CD4-positive, alpha-beta T cell treated with Interleukin-15 for 4 hours (primary cell): ENCODE data around the gene COBLL1.

Source experiments
- DNase-seq: peaks from one replicate; pipeline ENCODE4 v3.0.0-alpha.2; 2020; ENCODE audit warnings: low spot score

COBLL1 gene

DNA sequence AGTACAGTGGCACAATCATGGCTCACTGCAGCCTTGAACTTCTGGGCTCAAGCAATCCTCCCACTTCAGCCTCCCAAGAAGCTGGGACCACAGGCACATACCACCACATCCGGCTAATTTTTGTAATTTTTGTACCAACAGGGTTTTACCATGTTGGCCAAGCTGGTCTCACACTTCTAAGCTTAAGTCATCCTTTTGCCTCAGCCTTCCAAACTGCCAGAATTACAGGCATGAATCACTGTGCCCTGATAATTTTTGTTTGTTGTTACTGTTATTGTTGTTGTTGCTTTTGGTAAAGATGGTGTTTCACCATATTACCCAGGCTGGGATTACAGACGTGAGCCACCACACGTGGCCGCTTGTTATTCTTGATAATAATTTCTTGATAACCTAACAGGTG lies 10.5 kb upstream of the COBLL1 start:
- DNase-seq = no peak

DNA sequence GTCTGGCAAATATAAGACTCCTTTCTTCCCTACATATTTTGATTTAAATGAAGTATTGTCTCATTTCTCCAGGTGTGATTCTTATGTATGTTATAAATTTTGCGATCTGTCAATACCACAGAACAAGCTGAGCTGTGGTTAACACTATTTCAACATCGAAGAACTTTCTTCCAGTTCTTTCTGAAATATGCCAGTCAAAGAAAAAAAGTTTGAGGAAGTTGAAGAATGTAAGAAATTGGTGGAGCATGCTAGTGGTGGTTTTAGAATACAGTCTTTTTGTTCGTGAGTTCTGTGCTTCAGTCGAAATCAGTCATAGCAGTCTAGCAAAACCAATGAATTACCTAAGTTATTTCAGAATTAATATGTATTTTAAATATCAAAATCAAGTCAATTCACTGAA lies 8.6 kb upstream of the COBLL1 start:
- no peak for DNase-seq

DNA sequence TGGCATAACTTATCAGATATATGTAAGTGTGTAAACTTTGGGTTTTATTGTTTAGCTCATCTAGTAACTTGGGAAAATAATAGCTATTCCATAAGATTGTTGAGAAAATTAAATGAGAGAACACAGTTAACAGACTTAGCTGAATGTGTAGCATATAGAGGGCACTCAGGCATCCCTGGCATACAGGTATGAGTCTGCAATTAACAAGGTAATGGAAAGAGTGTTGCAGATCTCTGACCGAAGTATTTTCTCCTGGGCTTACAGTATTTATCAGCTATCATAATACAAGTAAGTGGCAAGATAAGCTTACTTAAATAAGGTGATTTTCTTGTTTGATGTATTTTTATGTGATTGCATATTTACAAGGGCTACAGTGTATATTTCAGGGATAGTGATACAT lies 7.9 kb upstream of the COBLL1 start:
- DNase-seq = no peak

DNA sequence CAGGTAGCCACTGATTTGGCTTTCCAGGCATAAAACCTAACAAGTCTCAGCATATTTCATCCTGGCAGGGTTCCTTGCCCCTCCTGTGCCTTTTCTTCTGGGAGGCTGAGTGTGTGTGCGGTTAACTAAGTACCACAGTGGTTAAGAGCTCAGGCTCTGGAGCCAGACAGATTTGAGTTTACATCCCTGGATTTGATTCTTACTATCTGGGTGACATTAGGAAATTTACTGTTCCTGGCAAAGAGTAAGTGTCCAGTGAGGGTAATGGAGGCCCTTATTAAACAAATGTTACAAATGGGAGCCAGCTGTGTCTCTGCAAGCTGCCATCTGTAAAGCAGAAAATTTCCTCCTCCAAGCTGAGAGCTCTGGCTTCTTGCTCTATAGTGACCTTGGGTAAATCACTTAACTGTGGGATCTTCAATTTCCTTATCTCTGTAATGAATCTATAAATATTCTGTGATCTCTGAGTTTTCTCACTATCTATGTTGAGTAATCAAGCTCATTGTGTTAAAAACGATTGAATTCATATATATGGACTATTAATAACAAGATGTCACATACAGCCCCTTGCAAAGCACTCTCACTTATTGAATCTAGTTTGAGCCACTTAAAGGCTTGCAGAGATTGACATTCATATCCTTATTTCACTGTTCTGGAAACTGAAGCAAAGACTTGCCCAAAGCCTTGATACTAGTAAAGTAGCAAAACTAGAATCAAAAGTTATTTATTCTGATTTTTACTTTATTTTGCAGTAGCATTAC lies 6.5 kb upstream of the COBLL1 start:
- no peak for DNase-seq

DNA sequence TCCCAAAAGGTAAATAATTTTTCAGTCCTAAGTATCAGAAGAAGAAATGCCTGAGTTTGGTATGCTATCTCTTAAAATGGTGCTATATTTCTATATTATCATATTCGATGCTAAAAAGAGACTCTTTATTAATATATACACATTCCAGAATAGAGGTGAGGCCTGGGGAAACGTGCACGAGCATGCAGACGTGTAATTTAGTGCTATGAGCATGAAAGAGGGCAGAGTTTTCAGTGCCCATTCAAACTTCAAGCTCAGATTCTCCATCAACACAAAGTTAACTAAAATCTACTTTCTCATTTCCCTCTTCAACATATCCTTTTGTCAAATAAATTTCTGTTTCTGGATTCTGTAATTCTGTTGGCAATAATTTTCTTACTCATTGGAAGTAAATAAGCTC lies 5.7 kb upstream of the COBLL1 start:
- no peak for DNase-seq

DNA sequence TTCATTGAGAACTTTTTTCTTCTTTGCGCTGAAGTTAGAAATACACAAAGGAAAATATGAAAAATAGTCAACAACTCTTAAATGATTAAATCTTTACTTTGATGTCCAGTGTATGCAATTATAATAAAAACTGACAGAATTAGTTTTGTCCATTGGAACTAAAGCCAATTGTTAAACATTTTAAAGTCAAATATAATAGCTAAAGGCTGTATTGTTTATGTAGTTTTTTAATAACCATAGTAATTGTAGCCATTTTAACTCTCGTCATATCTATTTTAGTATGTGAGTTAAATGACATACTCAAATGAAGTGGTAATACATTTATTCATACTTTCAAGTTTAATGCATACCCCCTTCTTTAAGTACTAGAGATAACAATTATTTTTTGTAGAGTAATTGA lies 4.7 kb upstream of the COBLL1 start:
- DNase-seq = no peak

DNA sequence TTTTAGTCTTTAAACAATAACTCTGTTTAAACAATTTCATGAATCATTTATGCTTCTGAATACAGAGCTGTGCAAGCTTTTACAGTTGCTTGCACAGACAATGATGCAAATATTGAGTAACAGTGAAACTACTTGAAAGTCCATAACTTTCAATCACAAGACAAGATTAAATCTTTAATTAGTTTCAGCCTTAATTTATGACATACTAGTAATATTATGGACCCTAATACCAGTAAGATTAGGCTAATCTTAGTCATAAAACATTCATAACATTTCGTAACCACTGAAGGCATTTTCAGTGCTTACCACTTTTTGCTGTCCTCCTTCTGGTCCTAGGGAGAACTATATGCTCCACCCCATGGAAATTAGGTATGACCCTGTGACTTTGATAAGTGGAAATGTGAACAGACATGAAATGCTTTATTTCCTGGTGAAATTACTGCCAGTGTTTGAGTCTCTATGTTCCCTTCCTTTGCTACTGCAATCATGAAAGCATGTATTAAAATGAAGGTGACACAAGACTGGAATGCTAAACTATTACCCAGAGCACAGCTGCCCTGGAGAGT lies 1.8 kb upstream of the COBLL1 start:
- no peak for DNase-seq

DNA sequence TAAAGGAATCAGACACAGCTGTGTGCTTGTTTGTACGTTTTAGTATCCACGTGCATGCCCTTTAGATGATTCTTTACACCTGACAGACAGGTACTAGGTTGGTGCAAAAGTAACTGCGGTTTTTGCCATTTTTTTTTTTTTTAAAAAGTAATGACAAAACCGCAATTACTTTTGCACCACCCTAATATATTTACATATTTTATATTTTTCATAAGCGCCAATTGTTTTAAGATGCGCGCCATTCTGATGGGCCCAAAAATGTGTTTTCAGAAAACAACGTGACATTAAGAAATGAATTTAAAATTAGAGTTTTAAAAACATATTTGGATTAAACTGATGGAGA lies 972 bp upstream of the COBLL1 start:
- DNase-seq = no peak

DNA sequence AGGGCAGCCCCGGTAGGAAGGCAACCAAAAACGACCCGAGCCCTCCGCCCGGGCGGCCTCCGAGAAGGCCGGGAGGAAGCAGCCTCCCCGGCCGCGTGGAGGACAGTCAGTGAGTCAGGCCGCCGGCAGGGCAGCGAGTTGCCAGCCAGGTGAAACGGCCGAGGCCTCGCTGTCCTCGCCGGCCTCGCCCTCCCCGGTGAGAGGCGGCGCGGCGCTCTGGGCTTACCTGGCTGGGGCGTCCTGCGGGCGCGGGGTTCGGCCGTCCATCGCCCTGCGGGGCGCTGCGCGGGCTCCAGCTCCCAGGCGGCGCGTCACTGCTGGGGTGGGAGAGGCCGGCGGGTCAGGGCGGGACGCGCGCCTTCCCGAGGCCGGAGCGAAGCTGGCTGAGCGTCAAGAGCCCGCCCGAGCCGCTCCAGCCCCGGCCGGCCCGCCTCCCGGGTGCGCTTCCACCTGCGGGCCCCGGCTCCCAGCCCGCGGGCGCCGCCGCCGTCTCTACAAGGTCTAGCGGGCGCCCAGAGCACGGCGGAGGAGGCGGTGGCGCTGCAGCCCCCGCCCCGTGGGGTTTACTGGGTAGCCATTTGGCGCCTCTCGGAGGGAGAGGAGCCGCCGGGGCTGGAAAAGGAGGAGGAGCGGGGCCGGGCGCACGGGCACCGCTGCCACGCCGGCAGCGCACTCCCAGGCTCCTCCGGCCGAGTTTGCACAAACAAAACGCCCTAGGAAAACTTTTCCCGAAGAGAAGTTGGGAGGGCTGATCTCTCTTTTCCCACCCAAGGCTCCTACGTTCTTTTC lies 499 bp downstream of the COBLL1 start:
- no peak for DNase-seq

DNA sequence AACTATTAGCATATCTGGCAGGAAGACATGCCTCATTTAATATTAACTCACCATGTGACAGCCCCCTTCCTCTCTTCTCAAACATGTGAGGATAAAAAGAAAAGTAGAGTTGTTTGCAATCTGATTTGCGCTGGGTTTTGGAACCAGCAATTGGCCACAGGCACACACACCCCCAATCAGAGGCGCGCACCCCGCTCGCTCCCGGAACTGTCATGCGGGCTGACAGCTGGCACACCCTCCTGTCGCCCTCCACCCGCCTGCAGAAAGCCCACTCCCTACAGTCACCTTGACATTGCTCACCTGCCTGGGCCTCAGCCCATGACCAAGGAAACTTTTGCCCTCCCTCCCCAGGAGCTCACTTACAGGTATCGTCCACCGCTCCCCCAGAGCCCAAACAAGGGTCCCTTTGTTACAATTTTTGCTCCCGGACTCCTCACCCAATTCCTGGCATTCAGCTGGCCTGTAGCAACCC lies 1.1 kb downstream of the COBLL1 start:
- no peak for DNase-seq

DNA sequence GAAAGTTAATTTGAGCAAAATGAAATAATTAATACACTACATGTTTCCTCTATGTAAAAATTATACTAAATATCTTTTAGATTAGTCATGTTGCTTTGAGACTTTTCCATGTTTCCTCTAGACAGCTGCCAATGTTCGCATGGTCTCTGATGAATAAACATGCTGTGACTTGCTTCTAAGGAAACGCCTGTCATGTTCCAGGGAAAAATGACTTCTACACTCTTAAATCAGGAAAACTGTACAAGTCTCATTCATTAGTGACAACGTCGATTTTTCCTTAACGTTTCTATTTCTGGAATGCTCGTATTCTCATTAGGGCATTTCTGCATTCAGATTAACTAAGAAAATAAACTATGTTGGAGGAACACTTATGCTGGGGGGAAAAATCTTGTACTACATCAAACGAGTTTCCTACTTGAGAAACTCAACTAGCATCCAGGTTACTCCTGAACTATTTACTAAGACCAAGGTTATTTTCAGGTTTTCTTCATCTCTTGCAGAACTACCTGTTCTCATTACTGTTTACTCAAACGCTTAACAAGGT lies 1.6 kb downstream of the COBLL1 start:
- no peak for DNase-seq

DNA sequence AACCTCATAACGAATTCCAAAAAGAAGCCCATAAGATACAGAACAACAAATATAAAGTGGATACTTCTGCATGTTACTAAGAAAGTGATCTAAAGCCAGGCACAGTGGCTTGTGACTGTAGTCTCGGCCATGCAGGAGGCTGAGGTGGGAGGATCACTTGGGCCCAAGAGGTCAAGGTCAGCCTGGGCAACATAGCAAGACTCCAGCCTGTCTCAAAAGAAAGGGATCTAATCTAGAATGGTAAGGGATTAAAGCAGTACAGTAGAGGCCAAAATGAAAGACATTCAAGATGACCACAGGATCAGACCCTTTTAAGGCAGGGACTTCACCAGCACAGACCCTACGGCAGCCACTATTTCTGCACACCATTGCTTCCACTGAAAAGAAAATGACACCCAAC lies 3.8 kb downstream of the COBLL1 start:
- no peak for DNase-seq

DNA sequence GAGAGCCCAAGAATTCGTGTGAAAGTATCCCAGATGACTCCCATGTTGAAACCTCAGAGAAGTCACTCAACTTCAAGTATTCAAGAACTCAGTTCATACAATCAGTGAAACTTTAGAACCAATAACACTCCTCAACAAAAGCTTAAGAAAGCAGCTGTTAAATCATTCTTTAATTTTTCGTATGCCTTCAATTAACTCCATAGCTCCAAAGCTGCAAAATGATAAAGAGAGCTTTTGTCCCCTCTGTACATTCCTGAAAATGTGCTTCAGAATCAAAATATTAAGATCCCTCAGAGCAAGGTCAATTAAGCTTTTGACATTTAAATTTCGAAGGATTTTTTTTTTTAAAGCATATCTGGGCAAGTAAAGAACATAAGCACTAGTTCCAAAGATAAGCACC lies 4.7 kb downstream of the COBLL1 start:
- DNase-seq = no peak

DNA sequence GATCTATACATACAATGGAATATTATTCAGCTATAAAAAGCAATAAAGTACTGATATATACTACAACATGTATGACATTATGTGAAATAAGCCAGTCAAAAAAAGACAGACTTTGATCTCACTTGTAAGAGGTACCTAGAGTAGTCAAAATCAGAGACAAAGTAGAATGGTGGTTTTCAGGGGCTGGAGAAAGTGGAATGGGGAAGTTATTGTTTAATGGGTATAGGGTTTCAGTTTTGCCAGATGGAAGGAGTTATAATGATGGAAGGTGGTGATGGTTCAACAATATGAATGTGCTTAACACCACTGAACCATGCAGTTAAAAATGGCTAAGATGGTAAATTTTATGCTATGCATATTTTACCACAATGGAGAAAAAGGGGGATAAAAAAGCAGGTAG lies 6.3 kb downstream of the COBLL1 start:
- no peak for DNase-seq

DNA sequence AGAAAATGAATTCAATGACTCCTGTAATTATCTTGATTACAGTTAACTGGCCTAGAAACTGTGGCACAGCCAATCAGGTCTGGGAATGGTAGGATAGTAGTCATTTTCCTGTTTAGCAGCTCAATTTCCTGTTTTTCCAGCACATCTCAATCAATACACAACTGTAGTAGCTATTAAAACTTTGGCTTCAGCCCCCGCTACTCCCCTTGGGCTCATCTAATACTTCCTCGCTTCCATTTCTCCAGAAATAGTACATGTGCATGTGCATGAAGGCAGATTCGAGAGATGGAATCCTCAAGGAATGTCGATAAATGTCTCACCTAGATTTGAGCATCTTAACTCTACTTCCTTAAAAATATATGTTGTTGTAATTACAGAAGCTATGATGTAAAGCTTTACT lies 9.7 kb downstream of the COBLL1 start:
- DNase-seq = no peak

DNA sequence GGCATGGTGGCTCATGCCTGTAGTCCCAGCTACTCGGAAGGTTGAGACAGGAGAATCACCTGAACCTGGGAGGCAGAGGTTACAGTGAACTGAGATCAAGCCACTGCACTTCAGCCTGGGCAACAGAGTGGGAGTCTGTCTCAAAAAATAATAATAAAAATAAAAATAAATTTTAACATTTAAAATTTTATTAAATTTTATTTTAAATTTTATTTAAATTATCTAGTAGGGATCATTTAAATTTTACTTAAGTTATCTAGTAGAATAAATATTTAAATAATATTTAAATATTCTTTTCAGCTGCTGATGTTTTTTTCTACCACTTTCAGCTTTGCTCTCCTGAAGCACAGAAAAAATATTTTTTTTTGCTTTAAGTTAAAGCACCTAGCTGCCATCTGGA lies 10.4 kb downstream of the COBLL1 start:
- no peak for DNase-seq

DNA sequence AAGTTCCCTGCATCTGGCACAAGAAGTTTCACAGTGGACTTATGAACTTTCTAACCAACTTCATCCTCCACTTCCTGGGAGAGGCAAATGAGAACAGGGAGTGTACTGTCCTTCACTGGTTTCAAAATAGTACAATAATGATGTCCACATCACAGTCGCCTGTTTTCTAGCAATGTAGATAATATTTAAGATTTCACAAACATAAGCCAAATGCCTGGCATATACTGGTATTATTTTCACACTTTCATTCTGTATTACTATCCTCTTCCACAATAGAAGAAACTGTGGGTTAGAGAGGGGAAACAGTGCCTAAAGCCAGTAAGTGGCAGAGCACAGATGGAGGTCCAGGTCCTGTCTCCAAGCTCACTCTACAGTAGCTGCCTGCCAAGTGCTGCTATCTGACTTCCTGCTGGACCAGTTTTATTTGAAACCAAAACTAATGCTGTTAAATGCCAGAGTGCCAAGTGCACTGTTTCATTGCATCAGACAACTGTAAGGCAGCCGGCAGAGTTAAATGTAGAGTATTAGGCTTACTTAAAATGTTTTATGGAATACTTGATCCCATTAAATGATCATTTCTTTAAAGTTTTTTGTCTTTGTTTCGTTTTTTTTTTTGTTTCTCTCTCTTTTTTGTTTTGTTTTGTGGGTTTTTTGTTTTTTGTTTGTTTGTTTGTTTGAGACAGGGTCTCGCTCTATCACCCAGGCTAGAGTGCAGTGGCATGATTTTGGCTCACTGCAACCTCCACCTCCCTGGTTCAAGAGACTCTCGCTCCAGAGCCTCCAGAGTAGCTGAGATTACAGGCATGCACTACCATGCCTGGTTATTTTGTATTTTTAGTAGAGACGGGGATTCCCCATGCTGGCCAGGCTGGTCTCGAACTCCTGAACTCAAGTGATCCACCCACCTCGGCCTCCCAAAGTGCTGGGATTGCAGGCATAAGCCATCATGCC lies 15.1 kb downstream of the COBLL1 start:
- DNase-seq = no peak

DNA sequence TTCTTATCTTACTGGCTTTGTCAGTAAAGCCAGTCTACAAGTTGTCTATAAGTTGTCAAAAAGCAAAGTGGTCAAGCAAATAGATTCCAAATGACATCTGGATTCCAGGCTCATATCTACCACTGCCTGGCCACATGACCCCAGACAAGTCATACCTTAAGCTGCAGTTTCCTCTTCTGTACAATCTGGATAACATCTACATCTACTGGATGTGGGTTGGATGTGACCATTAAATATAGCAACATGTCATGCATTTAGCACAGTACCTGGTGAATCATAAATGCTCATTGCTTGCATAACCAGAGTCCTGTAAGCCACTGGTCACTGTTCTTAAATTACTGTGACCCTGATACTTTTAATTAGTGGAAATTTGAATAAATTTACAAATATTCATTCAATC lies 16.8 kb downstream of the COBLL1 start:
- no peak for DNase-seq

DNA sequence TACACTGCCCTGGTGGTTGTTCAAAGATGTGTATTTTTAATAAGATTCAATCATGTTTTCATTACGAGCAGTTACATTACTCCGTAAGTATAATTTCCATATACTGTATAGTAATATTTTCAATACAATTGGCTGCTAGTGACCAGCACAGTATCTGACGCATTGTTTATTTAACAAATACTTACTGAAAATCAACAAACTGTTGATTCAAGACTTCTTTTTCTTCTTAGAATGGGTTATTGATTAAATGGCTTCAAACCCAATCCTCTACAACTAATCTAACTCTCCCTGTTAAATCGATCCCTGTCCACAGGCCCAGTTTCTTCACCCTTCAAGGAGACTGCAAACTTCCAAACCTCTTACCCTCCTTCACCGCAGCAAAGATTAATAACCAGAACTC lies 18.5 kb downstream of the COBLL1 start:
- no peak for DNase-seq

DNA sequence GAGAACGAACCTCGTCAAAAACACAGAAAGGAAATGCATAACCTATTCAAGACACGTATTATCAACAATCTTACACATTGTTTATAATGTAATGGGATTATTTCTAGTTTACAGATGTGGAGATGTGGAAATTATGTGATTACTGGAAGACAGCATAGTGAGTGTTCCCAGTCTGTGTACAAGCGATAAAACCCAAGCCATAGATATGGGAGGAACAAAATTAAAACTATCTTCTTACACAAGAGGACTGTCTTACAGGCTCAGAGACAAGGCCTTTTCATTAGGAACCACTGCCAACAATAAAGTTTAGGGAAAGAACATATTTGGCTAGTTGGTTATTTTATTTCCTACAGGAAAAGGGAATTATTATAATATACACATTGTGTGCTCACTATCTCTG lies 20.3 kb downstream of the COBLL1 start:
- no peak for DNase-seq

DNA sequence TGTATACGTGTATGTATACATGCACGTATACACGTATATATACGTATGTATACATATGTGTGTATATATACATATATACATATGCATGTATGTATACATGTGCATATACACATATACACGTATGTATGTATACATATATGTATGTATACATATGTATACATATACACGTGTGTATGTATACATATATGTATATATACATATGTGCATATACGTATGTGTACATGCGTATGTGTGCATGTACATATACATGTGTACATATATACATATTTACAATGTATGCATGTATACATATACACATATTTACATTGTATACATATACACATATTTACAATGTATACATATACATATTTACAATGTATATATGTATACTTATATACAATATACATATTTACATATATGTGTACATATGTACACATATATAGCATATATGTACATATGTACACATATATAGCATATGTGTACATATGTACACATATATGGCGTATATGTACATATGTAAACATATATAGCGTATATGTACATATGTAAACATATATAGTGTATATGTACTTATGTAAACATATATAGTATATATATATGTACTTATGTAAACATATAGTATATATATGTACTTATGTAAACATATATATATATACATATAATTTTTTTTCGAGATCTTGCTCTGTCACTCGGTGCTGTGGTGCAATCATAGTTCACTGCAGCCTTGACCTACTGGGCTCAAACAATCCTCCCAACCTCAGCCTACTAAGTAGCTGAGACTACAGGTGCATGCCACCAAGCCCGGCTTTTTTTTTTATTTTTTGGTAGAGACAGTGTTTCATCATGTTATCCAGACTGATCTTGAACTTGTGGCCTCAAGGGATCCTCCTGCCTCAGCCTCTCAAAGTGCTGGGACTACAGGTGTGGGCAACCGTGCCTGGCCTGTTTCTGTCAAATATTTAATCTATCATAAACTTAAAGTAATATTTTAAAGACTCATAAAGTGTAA lies 23.2 kb downstream of the COBLL1 start:
- DNase-seq = no peak
